BJ (cell line): ENCODE measurements around the gene GAK. TPM values are rescaled to one million over a fixed set of nuclear protein-coding genes. Genes with fewer than 3 reads are reported as not detected.

Source experiments
- CTCF ChIA-PET: fragments of 350-600 bp; formaldehyde crosslinking; extraction: SDS; loops from one replicate; lab custom pipeline; 2021; ENCODE audit warnings: antibody characterized with exemption, inconsistent platforms; lab: Yijun Ruan, JAX
- POLR2A ChIA-PET: fragments of 300-600 bp; sonication (Branson Sonifier 250); formaldehyde crosslinking; extraction: SDS; loops from one replicate; lab custom pipeline; 2021; ENCODE audit warnings: antibody characterized with exemption; lab: Charles Lee
- DNase-seq: peaks from one replicate; pipeline ENCODE4 v3.0.0-alpha.2; 2011; ENCODE audit warnings: low read depth
- H3K27me3 ChIP-seq: 2 replicates; pipeline ENCODE4 v1.6.0; 2011; ENCODE audit warnings: low read length; ENCODE audit not compliant: control insufficient read depth, insufficient read depth
- H3K36me3 ChIP-seq: 2 replicates; pipeline ENCODE4 v1.5.1; 2011; ENCODE audit warnings: low read length; ENCODE audit not compliant: control insufficient read depth, insufficient read depth
- H3K4me3 ChIP-seq: 2 replicates; pipeline ENCODE4 v1.5.1; 2011; ENCODE audit warnings: low read depth, mild to moderate bottlenecking, control low read depth, low read length
- CTCF ChIP-seq: IDR thresholded peaks from 2 replicates; pipeline ENCODE4 v1.5.1; 2011; ENCODE audit warnings: low read depth, mild to moderate bottlenecking, control low read depth, inconsistent platforms, low read length, moderate library complexity; ENCODE audit not compliant: insufficient read depth
- polyA plus RNA-seq: library from polyadenylated mRNA; depleted of rRNA; stranded (reverse); fragments of >200 nt; gene quantifications from 2 replicates; pipeline ENCODE4 v1.2.3, GENCODE V29; 2011

GAK gene
- polyA plus RNA-seq, 1 experiment = 26.3 TPM

GRCh38 chr4:886244-886643 lies 45.9 kb downstream of the GAK start:
- POLR2A ChIA-PET = no interaction called here
- Histone ChIP-seq H3K4me3 (no peak overlapping the region), H3K27me3 (no peaks in the 10 kb centered on the region), H3K36me3 (peaks cover 46% of the 10 kb centered on the region)
- no peak for TF ChIP-seq CTCF
- CTCF ChIA-PET = no interaction called here
- no peak for DNase-seq

- H3K36me3 ChIP-seq = peaks cover 49% of the 10 kb centered on the region
- H3K27me3 ChIP-seq = no peaks in the 10 kb centered on the region
- no peak for DNase-seq
- POLR2A ChIA-PET = no interaction called here
- no peak overlapping the region for H3K4me3 ChIP-seq
- no peak for TF ChIP-seq CTCF
- CTCF ChIA-PET = no interaction called here
Observed at GRCh38 chr4:885353-885752, 46.8 kb downstream of the GAK start.

GRCh38 chr4:884896-885295 lies 47.2 kb downstream of the GAK start:
- DNase-seq = no peak
- TF ChIP-seq CTCF = no peak
- ChIA-PET POLR2A (no interaction called here), CTCF (no interaction called here)
- Histone ChIP-seq H3K36me3 (peaks cover 49% of the 10 kb centered on the region), H3K4me3 (no peak overlapping the region), H3K27me3 (no peaks in the 10 kb centered on the region)

- POLR2A ChIA-PET = no interaction called here
- no peaks in the 10 kb centered on the region for H3K27me3 ChIP-seq
- DNase-seq = no peak
- no peak for TF ChIP-seq CTCF
- CTCF ChIA-PET = no interaction called here
- no peak overlapping the region for H3K4me3 ChIP-seq
- peaks cover 46% of the 10 kb centered on the region for H3K36me3 ChIP-seq
Observed at GRCh38 chr4:884259-884658, 47.9 kb downstream of the GAK start.

GRCh38 chr4:883377-884095 lies 48.6 kb downstream of the GAK start:
- Histone ChIP-seq H3K4me3 (no peak overlapping the region), H3K36me3 (peaks cover 47% of the 10 kb centered on the region), H3K27me3 (no peaks in the 10 kb centered on the region)
- CTCF ChIA-PET = no interaction called here
- TF ChIP-seq CTCF = no peak
- DNase-seq = no peak
- POLR2A ChIA-PET = no interaction called here
